Measurements from ENCODE around the gene SYCE1.

DNA sequence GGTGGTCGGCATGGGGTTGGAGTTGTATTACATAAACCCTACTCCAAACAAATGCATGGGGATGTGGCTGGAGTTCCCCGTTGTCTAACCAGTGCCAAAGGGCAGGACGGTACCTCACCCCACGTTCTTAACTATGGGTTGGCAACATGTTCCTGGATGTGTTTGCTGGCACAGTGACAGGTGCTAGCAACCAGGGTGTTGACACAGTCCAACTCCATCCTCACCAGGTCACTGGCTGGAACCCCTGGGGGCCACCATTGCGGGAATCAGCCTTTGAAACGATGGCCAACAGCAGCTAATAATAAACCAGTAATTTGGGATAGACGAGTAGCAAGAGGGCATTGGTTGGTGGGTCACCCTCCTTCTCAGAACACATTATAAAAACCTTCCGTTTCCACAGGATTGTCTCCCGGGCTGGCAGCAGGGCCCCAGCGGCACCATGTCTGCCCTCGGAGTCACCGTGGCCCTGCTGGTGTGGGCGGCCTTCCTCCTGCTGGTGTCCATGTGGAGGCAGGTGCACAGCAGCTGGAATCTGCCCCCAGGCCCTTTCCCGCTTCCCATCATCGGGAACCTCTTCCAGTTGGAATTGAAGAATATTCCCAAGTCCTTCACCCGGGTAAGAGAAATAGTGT lies 38.3 kb downstream of the SYCE1 start, which contains the start of gene CYP2E1:
- no peak for TF ChIP-seq CTCF (IDR thresholded peaks at IDR 0.05)
- no peak for TF ChIP-seq POLR2A (IDR thresholded peaks at IDR 0.05)
